GM12864 (cell line): ENCODE data around the gene WWOX.

ENCODE experiments used
- DNase-seq: peaks from one replicate; pipeline ENCODE4 v3.0.0-alpha.2; 2011; ENCODE audit warnings: low read depth
- H3K4me3 ChIP-seq: 2 replicates; pipeline ENCODE4 v1.5.1; 2011; ENCODE audit warnings: mild to moderate bottlenecking, low read depth, low read length, control low read depth
- CTCF ChIP-seq: IDR thresholded peaks from 2 replicates; pipeline ENCODE4 v1.5.1; 2011; ENCODE audit warnings: low read depth, mild to moderate bottlenecking, moderate library complexity, low read length, control low read depth, inconsistent platforms; ENCODE audit errors: missing control alignments

The WWOX gene

GRCh38 chr16:78715673-78716072 lies 616.2 kb downstream of the WWOX start:
- H3K4me3 ChIP-seq: no peak overlapping the region
- no peak for TF ChIP-seq CTCF
- no peak for DNase-seq

GRCh38 chr16:78718141-78718540 lies 618.7 kb downstream of the WWOX start:
- no peak for TF ChIP-seq CTCF
- no peak for DNase-seq
- H3K4me3 ChIP-seq: no peak overlapping the region

GRCh38 chr16:78720416-78720815 lies 621.0 kb downstream of the WWOX start:
- TF ChIP-seq CTCF: no peak
- DNase-seq: no peak
- H3K4me3 ChIP-seq: no peak overlapping the region

GRCh38 chr16:78727536-78727935 lies 628.1 kb downstream of the WWOX start:
- DNase-seq: no peak
- H3K4me3 ChIP-seq: no peak overlapping the region
- TF ChIP-seq CTCF: no peak

GRCh38 chr16:78729687-78730086 lies 630.2 kb downstream of the WWOX start:
- H3K4me3 ChIP-seq: no peak overlapping the region
- no peak for TF ChIP-seq CTCF
- DNase-seq: peak; percentile 4

GRCh38 chr16:78731785-78732184 lies 632.3 kb downstream of the WWOX start:
- TF ChIP-seq CTCF: no peak
- no peak for DNase-seq
- no peak overlapping the region for H3K4me3 ChIP-seq

- no peak for TF ChIP-seq CTCF
- no peak overlapping the region for H3K4me3 ChIP-seq
- no peak for DNase-seq
Observed at GRCh38 chr16:78732696-78733095, 633.2 kb downstream of the WWOX start.
